Stimulated activated CD4-positive, alpha-beta T cell treated with anti-CD3 and anti-CD28 coated beads, Interleukin-1b, Interleukin-23, amount 100 ng/mL, for 48 hours (primary cell): Measurements from ENCODE around the gene TMUB2.
"Not testable (repeated sequence)": the region's sequence is repeated elsewhere in the genome, so short reads cannot be mapped to it uniquely, and the experiment has no call there.

Source experiments
- DNase-seq: peaks from one replicate; pipeline ENCODE4 v3.0.0-alpha.2; 2020

Gene TMUB2

GRCh38 chr17:44220213-44221083 is 33.7 kb downstream of the TMUB2 start:
- peak; percentile 48 for DNase-seq

DNA sequence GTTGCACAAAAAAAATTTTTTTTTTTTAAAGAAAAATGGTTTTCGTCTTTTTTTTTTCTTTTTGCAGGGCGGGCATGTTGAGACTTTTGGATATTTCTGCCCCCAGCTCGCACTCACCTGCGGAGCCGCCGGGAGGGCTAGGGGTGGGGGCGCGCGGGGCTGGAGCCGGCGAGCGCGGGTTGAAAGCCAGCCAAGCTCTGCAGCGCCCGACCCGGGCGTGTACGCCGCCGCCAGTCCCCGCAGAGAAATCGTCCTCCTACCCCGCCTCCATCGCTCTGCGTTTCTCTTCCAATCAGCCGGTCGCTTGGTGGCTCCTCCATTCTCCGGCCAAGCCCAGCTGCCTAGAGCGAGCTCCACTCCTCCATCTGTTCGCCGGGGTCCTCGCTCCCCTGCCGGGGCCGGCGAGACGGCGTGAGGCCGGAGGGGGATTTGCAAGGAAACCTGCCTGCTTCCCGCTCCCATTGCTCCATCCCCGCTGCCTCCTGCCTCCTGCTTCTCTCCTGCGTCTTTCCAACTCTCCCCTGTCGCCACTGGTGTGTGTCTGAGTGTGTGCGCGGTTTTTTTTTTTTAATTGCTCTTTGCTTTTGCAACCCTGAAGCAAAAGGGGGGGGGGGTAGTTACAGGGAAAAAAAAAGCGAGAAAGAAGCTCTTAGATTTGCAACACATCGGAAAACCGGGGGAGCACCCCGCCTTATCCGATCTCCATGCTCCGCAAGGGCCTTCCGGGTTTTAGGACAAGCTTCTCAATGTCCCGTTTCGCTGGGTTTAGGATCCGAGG is 34.5 kb downstream of the TMUB2 start:
- DNase-seq = peak; percentile 71

GRCh38 chr17:44221862-44222111 is 35.0 kb downstream of the TMUB2 start:
- DNase-seq = no peak

DNA sequence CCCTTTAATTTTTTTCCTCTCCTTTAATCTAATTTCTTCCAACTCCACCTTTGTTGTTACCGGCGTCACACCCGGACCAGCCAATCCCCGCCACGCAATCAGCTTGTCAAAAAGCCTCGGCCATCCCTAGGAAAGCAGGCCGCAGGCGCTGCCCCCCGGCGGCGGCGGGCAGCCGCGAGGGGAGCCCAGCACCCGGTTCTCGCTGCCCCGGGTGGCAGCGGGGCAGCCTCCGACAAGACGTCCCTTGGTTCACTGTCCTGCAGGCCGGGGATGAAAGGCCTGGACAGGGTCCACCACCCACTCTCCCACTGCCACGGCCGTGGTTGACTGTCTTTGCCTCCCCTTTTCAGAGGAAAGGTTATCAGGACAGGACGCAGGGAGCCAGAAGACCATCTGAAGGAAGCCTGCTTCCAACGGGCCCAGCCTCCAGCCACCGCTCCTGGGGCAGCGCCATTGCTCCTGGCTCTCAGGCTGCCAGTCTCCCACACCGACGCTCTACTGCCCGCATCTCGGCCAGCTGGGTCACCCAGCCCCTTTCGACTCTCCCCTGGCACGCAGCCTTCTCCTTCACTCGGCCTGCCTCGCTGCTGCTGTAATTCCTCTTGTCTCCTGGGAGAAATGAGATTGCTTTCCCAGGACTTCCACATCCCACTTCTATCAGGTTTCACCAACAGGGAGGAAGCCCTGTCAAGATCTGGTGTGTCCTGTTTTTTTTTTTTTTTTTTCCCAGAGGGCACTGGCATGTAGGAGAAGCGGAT is 35.5 kb downstream of the TMUB2 start:
- DNase-seq = no peak

DNA sequence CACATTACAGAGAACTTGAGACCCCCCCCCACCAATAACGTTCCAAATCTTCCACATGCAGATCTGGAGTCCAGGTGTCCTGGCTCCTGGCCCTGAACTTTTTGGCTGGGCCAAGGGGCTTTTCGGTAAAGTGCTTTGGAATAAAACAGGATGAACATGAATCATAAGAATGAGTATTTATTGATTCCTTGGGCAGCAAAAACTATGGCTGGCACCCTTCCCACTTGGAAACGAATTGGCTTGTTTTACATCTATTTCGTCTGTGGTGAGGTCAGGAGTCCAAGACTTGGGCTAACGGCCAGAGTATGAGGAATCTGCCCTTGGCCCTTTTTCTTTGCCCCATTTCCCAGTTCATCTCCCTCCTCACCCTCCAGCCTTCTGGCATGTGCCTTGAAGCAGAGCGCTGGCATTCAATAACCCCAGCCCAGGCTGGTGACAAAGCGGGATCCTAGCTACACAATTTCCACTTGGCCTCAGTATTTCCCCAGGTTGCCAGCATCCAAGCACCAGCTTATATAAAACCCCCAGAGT is 36.8 kb downstream of the TMUB2 start:
- no peak for DNase-seq

- DNase-seq = no peak
Observed at GRCh38 chr17:44229090-44229489, 42.3 kb downstream of the TMUB2 start.

DNA sequence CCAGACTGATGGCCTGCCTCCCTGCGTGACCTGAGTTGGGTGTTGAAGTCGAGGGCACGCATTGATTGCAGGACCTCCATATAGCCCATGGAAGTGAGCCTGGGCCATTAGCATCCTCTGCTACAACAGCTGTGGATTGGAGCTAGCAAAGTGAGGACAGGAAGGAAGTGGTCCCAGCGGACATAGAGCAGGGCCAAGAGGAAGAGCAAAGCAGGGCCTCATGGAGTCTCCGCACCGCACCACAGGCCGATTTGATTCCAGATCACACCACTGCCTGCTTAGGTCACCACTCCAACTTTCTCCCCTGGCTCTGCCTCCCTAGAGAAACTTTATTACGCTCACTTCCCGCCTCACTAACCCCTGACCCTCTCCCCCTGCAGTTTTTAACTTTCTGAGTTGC is 43.4 kb downstream of the TMUB2 start:
- DNase-seq = no peak

GRCh38 chr17:44232061-44232460 is 45.3 kb downstream of the TMUB2 start:
- no peak for DNase-seq

DNA sequence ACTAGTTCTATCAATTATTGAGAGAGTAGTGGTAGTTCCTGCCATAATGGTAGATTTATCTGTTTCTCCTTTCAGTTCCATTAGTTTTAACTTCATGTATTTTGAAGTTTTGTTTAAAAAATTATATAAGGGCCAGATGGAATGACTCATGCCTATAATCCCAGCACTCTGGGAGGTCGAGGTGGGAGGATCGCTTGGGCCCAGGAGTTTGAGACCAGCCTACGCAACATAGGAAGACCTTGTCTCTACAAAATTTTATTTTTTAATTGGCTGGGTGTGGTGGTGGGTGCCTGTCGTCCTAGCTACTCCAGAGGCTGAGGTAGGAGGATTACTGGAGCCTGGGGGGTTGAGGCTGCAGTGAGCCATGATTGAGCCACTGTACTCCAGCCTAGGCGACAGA is 46.8 kb downstream of the TMUB2 start:
- no peak for DNase-seq

GRCh38 chr17:44235583-44235936 is 48.8 kb downstream of the TMUB2 start:
- no peak for DNase-seq

- DNase-seq = no peak
Observed at GRCh38 chr17:44236444-44236991, 49.7 kb downstream of the TMUB2 start.

- not testable (repeated sequence) for DNase-seq
Observed at GRCh38 chr17:44237886-44238285, 51.1 kb downstream of the TMUB2 start.

DNA sequence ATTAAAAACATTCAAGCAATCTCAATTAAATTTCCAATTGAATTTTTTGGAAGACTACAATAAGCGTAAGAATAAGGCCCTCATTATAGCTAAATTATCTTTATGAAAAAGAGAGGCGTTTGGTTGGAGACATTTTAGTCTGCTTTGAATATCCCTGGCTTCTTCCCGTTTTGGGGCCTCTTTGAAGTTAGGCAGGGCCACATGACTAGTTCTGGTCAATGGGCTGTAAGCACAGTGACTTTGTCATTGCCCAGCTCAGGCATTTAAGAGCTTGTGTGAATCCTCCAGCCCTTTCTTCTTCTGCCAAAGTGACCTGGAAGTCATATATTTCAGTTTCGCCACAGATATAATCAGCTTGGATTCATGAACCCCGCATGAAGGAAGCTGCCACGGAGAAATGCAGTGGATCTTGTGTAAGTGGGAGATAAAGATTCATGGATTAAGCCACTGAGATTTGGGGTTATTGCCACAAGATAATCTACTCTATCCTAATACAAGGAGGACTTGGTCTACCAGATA is 54.4 kb downstream of the TMUB2 start:
- no peak for DNase-seq
